Osteocyte (in vitro differentiated cells): Measurements from ENCODE around the gene ZNF775. TPM values are rescaled to one million over a fixed set of nuclear protein-coding genes. Genes with fewer than 3 reads are reported as not detected.

Experiments
- DNase-seq: peaks from one replicate; pipeline ENCODE4 v3.0.0; 2021; ENCODE audit warnings: mixed read lengths; ENCODE audit not compliant: unreplicated experiment; ENCODE audit errors: extremely low spot score
- H3K27ac Mint-ChIP-seq: one replicate; pipeline ENCODE4 v1.8.0; 2021; ENCODE audit warnings: mild to moderate bottlenecking, mixed read lengths; ENCODE audit not compliant: unreplicated experiment
- H3K27me3 Mint-ChIP-seq: one replicate; pipeline ENCODE4 v1.8.0; 2021; ENCODE audit warnings: mixed read lengths; ENCODE audit not compliant: unreplicated experiment
- H3K36me3 Mint-ChIP-seq: one replicate; pipeline ENCODE4 v1.8.0; 2021; ENCODE audit warnings: mixed read lengths; ENCODE audit not compliant: unreplicated experiment
- H3K4me1 Mint-ChIP-seq: one replicate; pipeline ENCODE4 v1.8.0; 2021; ENCODE audit warnings: mixed read lengths; ENCODE audit not compliant: unreplicated experiment
- H3K4me3 Mint-ChIP-seq: one replicate; pipeline ENCODE4 v1.8.0; 2021; ENCODE audit warnings: mild to moderate bottlenecking, moderate library complexity, mixed read lengths; ENCODE audit not compliant: unreplicated experiment
- H3K9me3 Mint-ChIP-seq: one replicate; pipeline ENCODE4 v1.8.0; 2021; ENCODE audit warnings: mixed read lengths; ENCODE audit not compliant: unreplicated experiment
- CTCF ChIP-seq: fragments of 200-600 bp; sonication (generic); IDR thresholded peaks from 2 replicates; pipeline ENCODE4 v1.5.0; 2021; ENCODE audit warnings: antibody characterized with exemption, mild to moderate bottlenecking, moderate library complexity
- total RNA-seq: library from RNA; stranded (reverse); gene quantifications from 2 replicates; pipeline ENCODE4 v1.2.1, GENCODE V29; 2021

Gene ZNF775
- total RNA-seq, 1 donor from 2014 or later = 5.9 TPM

GRCh38 chr7:150399421-150400007 is 20.4 kb downstream of the ZNF775 start:
- DNase-seq = no peak
- peaks cover 23% of the 10 kb centered on the region for H3K4me1 Mint-ChIP-seq
- H3K27me3 Mint-ChIP-seq = no peaks in the 10 kb centered on the region
- no peak overlapping the region for H3K4me3 Mint-ChIP-seq
- H3K27ac Mint-ChIP-seq = no peak overlapping the region
- no peak for TF ChIP-seq CTCF
- no peaks in the 10 kb centered on the region for H3K36me3 Mint-ChIP-seq
- H3K9me3 Mint-ChIP-seq = no peaks in the 10 kb centered on the region

GRCh38 chr7:150400008-150400787 is 21.1 kb downstream of the ZNF775 start:
- H3K27ac Mint-ChIP-seq = no peak overlapping the region
- no peak for DNase-seq
- peaks cover 25% of the 10 kb centered on the region for H3K4me1 Mint-ChIP-seq
- no peaks in the 10 kb centered on the region for H3K36me3 Mint-ChIP-seq
- H3K27me3 Mint-ChIP-seq = no peaks in the 10 kb centered on the region
- no peaks in the 10 kb centered on the region for H3K9me3 Mint-ChIP-seq
- H3K4me3 Mint-ChIP-seq = no peak overlapping the region
- TF ChIP-seq CTCF = no peak

GRCh38 chr7:150400788-150401423 is 21.8 kb downstream of the ZNF775 start:
- no peak for TF ChIP-seq CTCF
- Mint-ChIP-seq H3K27me3 (no peaks in the 10 kb centered on the region), H3K4me3 (no peak overlapping the region), H3K27ac (no peak overlapping the region), H3K36me3 (no peaks in the 10 kb centered on the region), H3K9me3 (no peaks in the 10 kb centered on the region), H3K4me1 (peaks cover 30% of the 10 kb centered on the region)
- DNase-seq = no peak

GRCh38 chr7:150401424-150401790 is 22.3 kb downstream of the ZNF775 start:
- Mint-ChIP-seq H3K36me3 (no peaks in the 10 kb centered on the region), H3K27me3 (no peaks in the 10 kb centered on the region), H3K9me3 (no peaks in the 10 kb centered on the region), H3K4me1 (peaks cover 35% of the 10 kb centered on the region), H3K4me3 (no peak overlapping the region), H3K27ac (no peak overlapping the region)
- DNase-seq = no peak
- TF ChIP-seq CTCF = no peak
